Epithelial cell of proximal tubule (primary cell): ENCODE measurements around the gene BLOC1S1. TPM values are rescaled to one million over a fixed set of nuclear protein-coding genes. Genes with fewer than 3 reads are reported as not detected.
"Not testable (repeated sequence)": the region's sequence is repeated elsewhere in the genome, so short reads cannot be mapped to it uniquely, and the experiment has no call there.

ENCODE experiments used
- DNase-seq: peaks from one replicate; pipeline ENCODE4 v3.0.0-alpha.2; 2011; ENCODE audit warnings: low read depth
- H3K4me3 ChIP-seq: 2 replicates; pipeline ENCODE4 v1.5.1; 2011; ENCODE audit warnings: low read depth, mild to moderate bottlenecking, low read length
- CTCF ChIP-seq: conservative IDR thresholded peaks from 2 replicates; pipeline ENCODE4 v1.5.1; 2012; ENCODE audit warnings: low read depth, mild to moderate bottlenecking, low read length
- total RNA-seq: library from RNA; depleted of rRNA; stranded (reverse); fragments of >200 nt; gene quantifications from 2 replicates; pipeline ENCODE4 v1.2.3, GENCODE V29; 2015

The BLOC1S1 gene
- total RNA-seq, 1 donor from 2014 or later = 187 TPM

- no peak overlapping the region for H3K4me3 ChIP-seq
- no peak for DNase-seq
Observed at GRCh38 chr12:55746174-55746912, 30.5 kb downstream of the BLOC1S1 start.

GRCh38 chr12:55746913-55747231, 31.0 kb downstream of the BLOC1S1 start:
- TF ChIP-seq CTCF = no peak
- DNase-seq = no peak
- no peak overlapping the region for H3K4me3 ChIP-seq

More at GRCh38 chr12:55746174-55746912, 30.5 kb downstream of the BLOC1S1 start:
- no peak for TF ChIP-seq CTCF

- no peak for TF ChIP-seq CTCF
- H3K4me3 ChIP-seq = no peak overlapping the region
- DNase-seq = no peak
Observed at GRCh38 chr12:55748230-55748993, 32.6 kb downstream of the BLOC1S1 start.

- DNase-seq = no peak
- TF ChIP-seq CTCF = no peak
Observed at GRCh38 chr12:55755246-55755645, 39.4 kb downstream of the BLOC1S1 start.

GRCh38 chr12:55757701-55758100, 41.9 kb downstream of the BLOC1S1 start:
- TF ChIP-seq CTCF = no peak
- H3K4me3 ChIP-seq = no peak overlapping the region
- DNase-seq = no peak

More at GRCh38 chr12:55755246-55755645, 39.4 kb downstream of the BLOC1S1 start:
- no peak overlapping the region for H3K4me3 ChIP-seq

- H3K4me3 ChIP-seq, DNase-seq: not testable (repeated sequence)
Observed at GRCh38 chr12:55758575-55758974, 42.7 kb downstream of the BLOC1S1 start.

- no peak overlapping the region for H3K4me3 ChIP-seq
- no peak for TF ChIP-seq CTCF
Observed at GRCh38 chr12:55760663-55761062, 44.8 kb downstream of the BLOC1S1 start.

More at GRCh38 chr12:55760663-55761062, 44.8 kb downstream of the BLOC1S1 start:
- no peak for DNase-seq
